Measurements from ENCODE around the gene KLK6.

The KLK6 gene

GRCh38 chr19:50980208-50980607 lies 10.8 kb upstream of the KLK6 start:
- H3K4me3 ChIP-seq (ENCODE audit: low read depth, low read length): no peak overlapping the region
- no peak for DNase-seq (ENCODE audit: low read depth, low spot score)
- no peak for TF ChIP-seq CTCF (IDR thresholded peaks at IDR 0.05; ENCODE audit: low read depth, low read length)
- in situ Hi-C loops (cut with HindIII; ENCODE audit: low sequenced_read_pairs): no loop called here

GRCh38 chr19:50979758-50980157 lies 10.4 kb upstream of the KLK6 start:
- DNase-seq (ENCODE audit: low read depth, low spot score): no peak
- in situ Hi-C loops (cut with HindIII; ENCODE audit: low sequenced_read_pairs): no loop called here
- TF ChIP-seq CTCF (IDR thresholded peaks at IDR 0.05; ENCODE audit: low read depth, low read length): no peak
- H3K4me3 ChIP-seq (ENCODE audit: low read depth, low read length): no peak overlapping the region

- TF ChIP-seq CTCF (IDR thresholded peaks at IDR 0.05; ENCODE audit: low read depth, low read length): no peak
- in situ Hi-C loops (cut with HindIII; ENCODE audit: low sequenced_read_pairs): no loop called here
- DNase-seq (ENCODE audit: low read depth, low spot score): no peak
- H3K4me3 ChIP-seq (ENCODE audit: low read depth, low read length): no peak overlapping the region
These were observed 9.5 kb upstream of the KLK6 start for GRCh38 chr19:50978772-50979390.

DNA sequence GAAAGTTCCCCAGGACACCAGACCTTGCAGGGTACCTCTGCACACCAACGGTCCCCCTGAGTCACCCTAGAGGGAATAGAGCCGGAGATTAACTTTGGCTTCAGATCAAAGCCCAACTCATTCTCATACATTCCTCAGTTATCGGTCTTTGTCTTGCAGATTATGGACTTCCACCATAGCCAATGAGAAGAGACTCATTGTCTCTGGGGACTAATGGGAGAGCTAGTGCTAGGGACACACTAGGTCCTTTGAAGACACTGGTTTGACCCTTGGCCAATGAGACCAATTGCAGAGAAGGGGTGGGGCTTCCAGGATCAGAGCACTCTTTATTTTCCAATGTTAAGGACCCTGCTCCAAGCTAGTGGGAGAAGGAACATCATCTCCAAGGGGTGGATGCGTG lies 8.2 kb upstream of the KLK6 start:
- in situ Hi-C loops (cut with HindIII; ENCODE audit: low sequenced_read_pairs): no loop called here
- TF ChIP-seq CTCF (IDR thresholded peaks at IDR 0.05; ENCODE audit: low read depth, low read length): no peak
- H3K4me3 ChIP-seq (ENCODE audit: low read depth, low read length): no peak overlapping the region
- DNase-seq (ENCODE audit: low read depth, low spot score): no peak

DNA sequence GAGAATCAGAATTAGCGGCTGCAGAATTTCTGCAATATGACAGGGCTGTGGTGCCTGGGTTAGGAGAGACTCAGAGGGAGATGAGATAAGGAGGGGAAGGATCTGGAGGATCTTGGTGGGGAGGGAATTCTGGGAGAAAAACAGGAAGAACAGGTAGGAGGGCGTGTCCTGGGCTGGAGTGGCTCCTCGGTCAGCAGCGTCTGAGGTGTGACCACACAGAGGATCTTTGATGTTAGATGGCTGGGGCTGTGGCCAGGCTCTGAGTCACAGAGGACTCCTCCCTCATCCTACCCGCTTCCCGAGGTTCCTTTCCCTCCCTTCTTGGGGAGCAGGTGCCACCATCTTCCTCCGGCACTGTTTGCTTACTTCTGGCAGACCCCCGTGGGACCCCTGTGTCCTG lies 6.4 kb upstream of the KLK6 start:
- TF ChIP-seq CTCF (IDR thresholded peaks at IDR 0.05; ENCODE audit: low read depth, low read length): no peak
- in situ Hi-C loops (cut with HindIII; ENCODE audit: low sequenced_read_pairs): no loop called here
- H3K4me3 ChIP-seq (ENCODE audit: low read depth, low read length): no peak overlapping the region
- no peak for DNase-seq (ENCODE audit: low read depth, low spot score)

DNA sequence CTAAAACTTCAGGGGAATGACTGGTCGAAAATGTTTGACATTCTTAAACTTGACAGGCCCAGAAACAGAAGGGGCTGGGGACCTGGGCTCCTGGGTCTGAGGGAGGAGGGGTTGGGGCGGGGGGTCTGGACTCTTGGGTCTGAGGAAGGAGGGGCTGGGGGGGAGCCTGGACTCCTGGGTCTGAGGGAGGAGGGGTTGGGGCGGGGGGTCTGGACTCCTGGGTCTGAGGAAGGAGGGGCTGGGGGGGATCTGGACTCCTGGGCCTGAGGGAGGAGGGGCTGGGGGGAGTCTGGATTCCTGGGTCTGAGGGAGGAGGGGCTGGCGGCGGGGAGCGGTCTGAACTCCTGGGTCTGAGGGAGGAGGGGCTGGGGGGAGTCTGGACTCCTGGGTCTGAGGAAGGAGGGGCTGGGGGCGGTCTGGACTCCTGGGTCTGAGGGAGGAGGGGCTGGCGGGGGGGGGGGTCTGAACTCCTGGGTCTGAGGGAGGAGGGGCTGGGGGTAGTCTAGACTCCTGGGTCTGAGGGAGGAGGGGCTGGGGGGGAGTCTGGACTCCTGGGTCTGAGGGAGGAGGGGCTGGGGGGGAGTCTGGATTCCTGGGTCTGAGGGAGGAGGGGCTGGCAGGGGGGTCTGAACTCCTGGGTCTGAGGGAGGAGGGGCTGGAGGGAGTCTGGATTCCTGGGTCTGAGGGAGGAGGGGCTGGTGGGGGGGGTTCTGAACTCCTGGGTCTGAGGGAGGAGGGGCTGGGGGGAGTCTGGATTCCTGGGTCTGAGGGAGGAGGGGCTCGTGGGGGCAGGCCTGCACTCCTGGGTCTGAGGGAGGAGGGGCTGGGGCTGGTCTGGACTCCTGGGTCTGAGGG lies 5.5 kb upstream of the KLK6 start:
- no peak overlapping the region for H3K4me3 ChIP-seq (ENCODE audit: low read depth, low read length)
- in situ Hi-C loops (cut with HindIII; ENCODE audit: low sequenced_read_pairs): no loop called here
- no peak for DNase-seq (ENCODE audit: low read depth, low spot score)
- no peak for TF ChIP-seq CTCF (IDR thresholded peaks at IDR 0.05; ENCODE audit: low read depth, low read length)

All from astrocyte of the spinal cord (primary cell).